GM21723 (cell line): ENCODE results near the gene INTS15.

ENCODE experiments used
- ATAC-seq: cut with Tn5 transposase; IDR thresholded peaks from one replicate; pipeline ENCODE4 v1.9.1; 2021; ENCODE audit warnings: mild to moderate bottlenecking, moderate library complexity; ENCODE audit not compliant: unreplicated experiment

INTS15 gene

GRCh38 chr7:6642239-6642839 is 52.5 kb downstream of the INTS15 start:
- no peak for ATAC-seq

DNA sequence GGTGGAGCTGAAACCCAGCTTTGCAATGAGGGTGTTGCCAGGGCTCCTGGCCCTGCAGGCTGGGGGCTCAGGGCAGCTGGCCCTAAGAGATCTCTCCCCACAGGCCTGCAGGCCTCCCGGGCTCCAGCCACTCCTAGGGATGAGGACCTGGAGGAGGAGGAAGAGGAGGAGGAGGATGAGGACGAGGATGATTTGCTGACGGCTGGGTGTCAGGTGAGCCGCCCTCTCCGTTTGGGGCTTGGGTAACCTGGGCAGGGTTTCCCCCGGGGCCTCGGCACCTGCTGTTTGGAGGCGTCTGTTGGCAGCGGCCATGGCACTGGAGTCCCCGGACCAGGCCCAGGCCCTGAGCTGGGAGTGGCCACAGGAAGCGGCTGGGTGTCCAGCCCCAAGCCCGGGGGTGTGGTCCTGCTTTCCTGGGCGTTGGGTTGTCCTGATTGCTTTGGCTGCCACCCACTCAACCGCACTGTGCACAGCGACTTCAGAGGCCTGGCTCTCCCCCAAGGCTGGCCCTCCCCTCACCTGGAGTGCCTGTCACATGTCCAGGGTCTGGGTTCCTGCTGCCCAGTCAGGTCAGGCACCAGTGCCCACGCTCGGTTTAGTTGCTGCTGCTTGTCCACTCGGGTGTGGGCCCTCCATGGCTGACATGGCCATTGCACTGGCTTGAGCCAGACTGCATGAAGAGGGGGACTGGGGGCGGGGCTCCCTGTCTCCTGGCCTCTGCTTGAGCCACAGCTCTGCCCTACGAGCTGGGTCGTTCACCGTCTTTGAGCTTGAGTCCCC is 53.2 kb downstream of the INTS15 start:
- no peak for ATAC-seq

DNA sequence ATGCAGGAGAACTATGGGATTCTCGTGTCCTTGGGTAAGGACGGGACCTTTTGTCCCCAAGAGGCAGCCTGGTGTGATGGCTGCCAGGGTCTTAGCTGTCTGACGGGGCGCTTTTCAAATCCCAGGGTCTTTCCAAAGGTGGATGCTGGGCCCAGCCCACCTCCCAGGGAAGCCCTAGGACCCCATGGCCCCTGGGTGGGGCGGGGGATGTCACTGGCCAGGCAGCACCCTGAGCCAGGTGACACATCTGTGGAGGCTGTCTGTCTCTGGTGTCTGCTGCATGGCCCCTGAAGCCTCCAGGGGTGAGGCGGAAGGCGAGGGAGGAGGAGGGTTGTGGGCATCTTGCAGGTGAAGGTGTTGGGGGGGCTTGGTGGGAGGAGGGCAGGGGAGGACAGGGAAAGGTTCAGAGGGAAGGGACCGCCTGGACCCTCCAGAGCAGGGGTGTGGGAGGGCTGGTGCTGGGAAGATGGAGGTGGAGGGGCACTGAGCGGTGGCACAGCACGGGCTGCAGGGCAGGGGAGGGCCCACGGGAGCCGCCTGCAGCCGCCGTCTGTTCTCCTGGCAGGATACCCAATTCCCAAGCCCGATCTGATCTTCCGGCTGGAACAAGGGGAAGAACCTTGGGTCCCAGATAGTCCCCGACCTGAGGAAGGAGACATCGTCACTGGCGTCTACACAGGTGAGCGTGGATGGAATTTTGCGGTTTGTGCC is 54.2 kb downstream of the INTS15 start:
- ATAC-seq = no peak

- no peak for ATAC-seq
These were observed 54.9 kb downstream of the INTS15 start for GRCh38 chr7:6644728-6645127.

DNA sequence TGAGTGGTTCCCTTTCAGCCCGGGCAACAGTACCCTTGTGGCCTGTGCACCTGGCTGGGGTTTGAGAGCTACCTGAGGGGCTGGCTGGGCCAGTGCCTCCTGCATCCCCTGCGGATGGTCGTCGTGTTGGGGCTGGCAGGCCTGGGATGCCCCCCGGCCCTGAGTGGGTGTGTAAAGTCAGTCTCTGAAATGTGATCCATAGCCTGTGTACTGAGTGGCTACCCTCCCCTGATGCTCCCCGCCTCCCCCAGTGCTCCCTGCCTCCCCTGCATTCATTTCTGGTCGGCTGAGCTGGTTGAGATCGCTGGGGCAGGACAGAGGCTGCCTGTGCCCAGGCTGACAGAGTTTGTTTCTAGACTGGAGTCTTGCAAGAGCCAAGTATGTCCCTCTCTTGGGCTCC is 56.6 kb downstream of the INTS15 start:
- ATAC-seq = no peak

DNA sequence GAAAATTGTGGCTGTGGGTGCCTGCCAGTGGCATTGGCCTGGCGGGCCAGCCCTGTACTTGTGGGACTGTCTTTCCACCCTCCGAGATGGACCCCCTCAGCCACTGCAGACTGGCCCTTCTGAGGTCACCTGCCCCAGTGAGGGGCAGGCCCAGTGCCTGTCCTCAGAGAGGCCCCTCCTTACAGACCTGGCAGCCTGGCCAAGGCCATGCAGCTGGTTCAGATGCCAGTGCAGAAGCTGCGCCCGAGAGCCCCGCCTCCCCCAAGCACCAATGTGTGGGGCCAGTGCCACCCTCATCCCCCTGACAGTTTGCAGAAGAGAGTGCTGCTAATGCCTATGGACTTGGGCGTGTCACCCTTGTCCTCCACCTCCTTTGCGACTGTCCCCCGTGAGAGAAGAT is 57.3 kb downstream of the INTS15 start:
- no peak for ATAC-seq

- ATAC-seq = no peak
These were observed 57.7 kb downstream of the INTS15 start for GRCh38 chr7:6647541-6647940.

DNA sequence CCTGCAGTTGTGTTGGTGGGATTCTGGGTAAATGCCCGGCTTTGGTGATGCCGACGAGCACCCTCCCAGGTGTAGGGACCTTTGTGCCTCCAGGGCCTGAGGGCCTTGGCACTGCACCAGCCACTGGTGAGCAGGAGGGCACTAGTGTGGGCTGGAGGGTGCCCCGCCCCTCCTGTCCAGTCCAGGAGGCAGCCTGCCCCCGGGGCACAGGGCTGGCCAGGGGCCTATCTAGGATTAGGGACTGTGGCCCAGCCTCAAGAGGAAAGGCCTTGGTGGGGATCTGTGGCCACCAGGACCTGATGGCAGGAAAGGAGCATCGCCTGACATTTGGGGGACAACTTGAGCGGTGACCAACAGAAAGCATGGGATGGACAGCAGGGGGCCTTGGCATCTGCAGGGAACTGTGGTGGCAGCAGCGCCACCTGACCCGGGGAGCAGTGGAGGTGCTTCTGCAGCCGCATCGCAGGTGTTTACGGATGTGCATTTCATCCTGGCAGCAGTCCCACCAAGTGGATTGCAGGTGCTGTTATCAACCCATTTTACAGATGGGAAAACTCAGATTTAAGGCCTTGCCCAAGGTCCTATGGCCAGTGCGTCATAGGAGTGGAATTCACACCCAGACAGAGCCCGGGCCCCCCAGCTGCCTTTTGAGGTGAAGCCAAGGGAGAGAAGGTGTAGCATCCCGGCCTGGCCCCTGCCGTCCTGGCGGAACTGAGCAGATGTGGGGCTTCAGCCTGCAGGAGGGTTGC is 58.4 kb downstream of the INTS15 start:
- no peak for ATAC-seq

DNA sequence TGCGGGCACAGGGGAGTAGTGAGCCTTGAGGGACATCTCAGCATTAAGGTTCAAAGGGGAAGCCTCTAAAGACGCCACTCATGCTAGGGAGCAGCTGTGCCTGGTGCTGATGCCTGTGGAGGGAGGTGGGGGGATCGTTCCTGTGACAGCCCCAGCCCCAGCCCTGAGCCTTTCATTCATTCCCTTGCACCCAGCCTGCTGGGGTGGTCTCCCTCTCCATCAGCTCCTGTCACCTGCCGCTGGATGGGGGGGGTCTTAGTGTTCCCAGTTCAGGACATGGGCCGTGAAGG is 58.9 kb downstream of the INTS15 start:
- no peak for ATAC-seq

DNA sequence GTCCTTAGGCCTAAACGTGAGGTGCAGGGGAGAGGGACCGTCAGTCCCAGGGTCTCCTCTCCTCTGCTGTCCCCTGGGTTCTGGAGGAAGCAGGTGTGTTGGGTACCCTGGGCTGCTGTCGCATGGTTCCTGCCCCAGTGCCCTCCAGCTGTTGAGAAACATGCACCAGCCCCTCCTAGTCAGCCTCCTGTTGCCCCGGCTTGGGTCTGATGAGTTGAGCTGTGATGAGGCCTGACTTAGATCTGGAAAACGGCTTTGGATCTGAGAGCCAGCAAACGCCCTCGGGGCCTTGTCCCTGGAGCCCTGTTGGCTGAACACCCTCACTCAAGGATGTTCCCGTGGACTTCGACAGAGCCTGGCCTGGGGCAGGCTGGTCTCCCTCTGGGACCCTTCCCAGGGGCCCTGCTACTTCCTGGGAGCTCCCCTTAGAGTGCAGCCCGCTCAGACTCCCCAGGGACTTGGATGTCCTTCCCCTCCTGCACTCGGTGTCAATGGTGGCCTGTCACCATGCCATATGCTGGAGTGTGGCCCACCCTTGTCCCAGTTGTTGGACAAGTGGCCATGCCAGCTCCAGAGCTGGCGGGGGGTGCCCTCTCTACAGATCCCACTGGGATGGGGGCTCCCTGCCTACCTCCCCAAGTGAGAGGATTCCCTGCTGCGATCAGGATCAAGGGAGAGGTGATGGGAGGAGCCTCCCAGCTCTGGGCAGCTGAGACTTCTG is 59.6 kb downstream of the INTS15 start:
- ATAC-seq = no peak

DNA sequence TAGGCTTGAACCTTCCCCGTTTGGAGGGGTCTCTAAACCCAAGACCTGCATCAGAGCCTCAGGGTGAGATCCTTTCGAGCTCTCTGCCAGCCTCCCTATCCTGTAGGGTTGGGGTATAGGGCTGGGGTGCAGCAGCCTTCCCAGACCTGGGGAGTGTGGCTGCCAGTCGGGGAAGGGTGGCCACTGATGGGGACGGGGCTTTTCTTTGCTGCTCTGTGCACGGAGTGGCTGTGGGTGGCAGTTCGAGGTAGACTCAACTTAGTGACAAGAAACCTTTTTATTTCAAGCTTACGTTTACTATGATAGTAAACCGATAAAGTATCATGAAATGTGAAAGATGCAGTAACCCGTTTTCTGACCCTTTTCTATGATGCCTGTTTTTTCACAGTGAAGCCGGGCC is 60.3 kb downstream of the INTS15 start:
- no peak for ATAC-seq

DNA sequence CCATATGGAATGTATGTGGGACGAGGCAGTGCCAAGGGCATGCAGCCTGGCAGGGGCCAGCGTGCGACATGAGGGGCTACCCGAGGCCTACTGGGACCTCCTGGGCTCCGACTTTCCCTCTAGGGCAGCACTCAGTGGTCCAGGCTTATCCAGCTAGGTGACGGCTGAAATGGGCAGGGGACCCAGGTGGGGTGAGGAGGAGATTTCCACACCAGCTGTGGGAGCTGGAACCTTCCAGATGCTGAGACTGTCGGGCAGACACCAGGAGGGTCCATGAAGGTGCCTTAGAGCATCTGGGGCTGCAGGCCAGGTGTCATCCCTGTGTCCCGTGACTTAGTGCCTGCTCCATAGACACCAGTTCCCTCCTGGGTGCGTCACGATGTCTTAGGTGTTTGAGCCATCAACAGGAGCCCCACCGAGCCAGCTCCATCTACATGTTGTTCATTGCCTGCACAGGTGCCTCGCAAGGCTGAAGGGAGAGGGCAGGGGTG is 60.7 kb downstream of the INTS15 start:
- ATAC-seq = no peak

DNA sequence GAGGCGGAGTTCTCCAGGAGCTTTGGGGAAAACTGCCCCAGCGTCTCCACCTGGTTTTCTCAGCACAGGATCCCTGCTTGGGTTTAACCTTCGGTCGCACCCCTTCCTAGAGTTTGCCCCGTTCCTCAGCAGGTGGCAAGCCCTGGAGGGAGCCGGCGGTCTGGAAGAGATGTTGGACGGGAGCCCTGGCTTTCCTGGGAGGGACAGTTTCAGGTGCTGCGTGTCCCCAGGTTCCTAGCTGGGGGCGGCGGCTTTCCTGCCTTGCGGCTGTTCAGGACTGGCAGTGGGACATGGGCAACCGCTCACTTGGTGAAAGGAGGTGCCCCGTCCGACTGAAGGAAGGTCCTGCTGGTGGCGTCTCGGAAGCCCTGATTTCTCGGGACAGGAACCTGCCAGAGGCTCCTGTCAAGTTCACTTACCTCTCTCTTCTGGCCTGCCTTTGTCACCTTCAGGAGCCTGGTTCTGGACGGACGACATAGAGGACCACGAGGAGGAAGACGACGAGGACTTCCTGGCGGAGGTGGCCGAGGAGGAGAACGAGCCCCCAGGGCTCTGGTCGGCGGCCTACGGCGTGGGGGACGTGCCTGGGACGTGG is 62.1 kb downstream of the INTS15 start:
- ATAC-seq = no peak

DNA sequence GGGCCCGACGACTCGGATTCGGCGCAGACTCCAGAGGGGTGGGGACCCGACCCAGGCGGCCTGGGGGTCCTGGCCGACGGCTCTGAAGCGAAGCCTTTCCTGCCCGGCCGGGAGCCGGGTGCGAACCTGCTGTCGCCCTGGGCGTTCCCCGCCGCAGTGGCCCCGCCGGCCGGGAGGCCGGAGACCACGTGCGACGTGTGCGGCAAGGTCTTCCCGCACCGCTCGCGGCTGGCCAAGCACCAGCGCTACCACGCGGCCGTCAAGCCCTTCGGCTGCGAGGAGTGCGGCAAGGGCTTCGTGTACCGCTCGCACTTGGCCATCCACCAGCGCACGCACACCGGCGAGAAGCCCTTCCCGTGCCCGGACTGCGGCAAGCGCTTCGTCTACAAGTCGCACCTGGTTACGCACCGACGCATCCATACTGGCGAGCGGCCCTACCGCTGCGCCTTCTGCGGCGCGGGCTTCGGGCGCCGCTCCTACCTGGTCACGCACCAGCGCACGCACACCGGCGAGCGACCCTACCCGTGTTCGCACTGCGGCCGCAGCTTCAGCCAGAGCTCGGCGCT is 62.7 kb downstream of the INTS15 start:
- no peak for ATAC-seq

DNA sequence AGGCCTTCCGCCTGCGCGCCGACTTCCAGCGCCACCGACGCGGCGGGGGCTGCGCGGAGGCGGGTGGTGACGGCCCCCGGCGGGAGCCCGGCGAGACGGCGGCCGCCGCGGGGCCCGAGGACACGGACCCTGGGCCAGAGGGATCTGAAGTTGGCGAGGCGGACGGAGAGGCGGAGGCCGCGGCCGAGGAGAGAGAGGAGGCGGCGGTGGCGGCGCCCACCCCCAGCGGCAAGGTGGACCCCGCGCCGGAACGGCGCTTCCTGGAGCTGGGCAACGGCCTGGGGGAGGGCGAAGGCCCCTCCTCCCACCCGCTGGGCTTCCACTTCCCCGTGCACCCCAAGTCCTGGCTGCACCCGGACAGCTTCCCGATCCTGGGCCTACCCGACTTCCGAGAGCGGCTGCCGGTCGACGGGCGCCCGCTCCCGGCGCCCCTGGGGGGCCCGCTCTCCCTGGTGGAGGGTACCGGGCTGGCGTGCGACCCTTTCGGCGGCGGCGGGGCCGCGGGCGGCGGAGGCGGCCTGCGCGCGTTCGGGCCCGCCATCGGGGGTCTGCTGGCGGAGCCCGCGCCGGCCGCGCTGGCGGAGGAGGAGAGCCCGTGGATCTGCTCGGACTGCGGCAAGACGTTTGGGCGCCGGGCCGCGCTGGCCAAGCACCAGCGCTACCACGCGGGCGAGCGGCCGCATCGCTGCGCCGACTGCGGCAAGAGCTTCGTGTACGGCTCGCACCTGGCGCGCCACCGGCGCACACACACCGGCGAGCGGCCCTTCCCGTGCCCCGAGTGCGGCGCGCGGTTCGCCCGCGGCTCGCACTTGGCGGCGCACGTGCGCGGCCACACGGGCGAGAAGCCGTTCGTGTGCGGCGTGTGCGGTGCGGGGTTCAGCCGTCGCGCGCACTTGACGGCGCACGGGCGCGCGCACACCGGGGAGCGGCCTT is 63.5 kb downstream of the INTS15 start:
- ATAC-seq = no peak

DNA sequence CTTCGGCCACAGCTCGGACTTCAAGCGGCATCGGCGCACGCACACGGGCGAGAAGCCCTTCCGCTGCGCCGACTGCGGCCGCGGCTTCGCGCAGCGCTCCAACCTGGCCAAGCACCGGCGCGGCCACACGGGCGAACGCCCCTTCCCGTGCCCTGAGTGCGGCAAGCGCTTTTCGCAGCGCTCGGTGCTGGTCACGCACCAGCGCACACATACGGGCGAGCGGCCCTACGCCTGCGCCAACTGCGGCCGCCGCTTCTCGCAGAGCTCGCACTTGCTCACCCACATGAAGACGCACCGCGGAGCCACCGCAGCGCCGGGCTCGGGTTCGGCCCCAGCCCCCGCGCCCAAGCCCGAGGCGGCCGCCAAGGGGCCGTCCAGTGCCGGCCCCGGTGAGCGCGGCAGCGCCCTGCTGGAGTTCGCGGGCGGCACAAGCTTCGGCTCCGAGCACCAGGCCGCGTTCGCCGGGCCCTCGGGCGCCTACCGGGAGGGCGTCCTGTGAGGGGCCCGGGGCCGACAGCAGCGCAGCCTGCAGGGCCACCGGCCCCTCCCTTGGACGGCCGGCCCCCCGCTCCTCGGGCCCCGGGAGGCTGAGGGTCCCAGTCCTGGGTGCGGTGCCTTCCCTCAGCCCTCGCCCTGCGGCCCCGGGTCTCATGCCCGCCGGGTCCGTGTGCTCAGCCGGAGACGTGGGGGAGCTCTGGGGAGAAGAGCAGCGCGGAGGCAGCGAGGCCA is 64.5 kb downstream of the INTS15 start:
- ATAC-seq = no peak

- no peak for ATAC-seq
These were observed 65.2 kb downstream of the INTS15 start for GRCh38 chr7:6654842-6655610.
